AG04450 (cell line): ENCODE results near the gene ADSS1. TPM values are rescaled to one million over a fixed set of nuclear protein-coding genes. Genes with fewer than 3 reads are reported as not detected.

Source experiments
- CTCF ChIA-PET: fragments of 300-600, 350-600 bp; formaldehyde crosslinking; extraction: SDS; loops from one replicate; lab custom pipeline; 2022; ENCODE audit warnings: antibody characterized with exemption, inconsistent platforms; lab: Charles Lee
- POLR2A ChIA-PET: fragments of 350-600 bp; formaldehyde crosslinking; extraction: SDS; loops from one replicate; lab custom pipeline; 2021; ENCODE audit warnings: antibody characterized with exemption, inconsistent platforms; lab: Yijun Ruan, JAX
- DNase-seq: peaks from one replicate; pipeline ENCODE4 v3.0.0-alpha.2; 2011; ENCODE audit warnings: low read depth, low spot score
- H3K27ac ChIP-seq: one replicate; pipeline ENCODE4 v1.5.1; 2012; ENCODE audit warnings: low read depth, low read length, control low read depth
- H3K27me3 ChIP-seq: one replicate; pipeline ENCODE4 v1.6.0; 2012; ENCODE audit warnings: low read length; ENCODE audit not compliant: control insufficient read depth, insufficient read depth
- H3K4me3 ChIP-seq: 2 replicates; pipeline ENCODE4 v1.5.1; 2011; ENCODE audit warnings: mild to moderate bottlenecking, low read depth, low read length, control low read depth
- H3K9me3 ChIP-seq: 2 replicates; pipeline ENCODE4 v1.5.1; 2012; ENCODE audit warnings: low read length; ENCODE audit not compliant: control insufficient read depth, insufficient read depth
- polyA plus RNA-seq: library from polyadenylated mRNA; depleted of rRNA; stranded (reverse); fragments of >200 nt; gene quantifications from 2 replicates; pipeline ENCODE4 v1.2.3, GENCODE V29; 2011
- TF ChIP-seq, protein P1 (sequence below): IDR thresholded peaks from 2 replicates; pipeline ENCODE4 v1.5.1; 2011; ENCODE audit warnings: low read depth, low read length, control low read depth, inconsistent platforms

ADSS1 gene
- polyA plus RNA-seq, 1 experiment: 2.8 TPM

DNA sequence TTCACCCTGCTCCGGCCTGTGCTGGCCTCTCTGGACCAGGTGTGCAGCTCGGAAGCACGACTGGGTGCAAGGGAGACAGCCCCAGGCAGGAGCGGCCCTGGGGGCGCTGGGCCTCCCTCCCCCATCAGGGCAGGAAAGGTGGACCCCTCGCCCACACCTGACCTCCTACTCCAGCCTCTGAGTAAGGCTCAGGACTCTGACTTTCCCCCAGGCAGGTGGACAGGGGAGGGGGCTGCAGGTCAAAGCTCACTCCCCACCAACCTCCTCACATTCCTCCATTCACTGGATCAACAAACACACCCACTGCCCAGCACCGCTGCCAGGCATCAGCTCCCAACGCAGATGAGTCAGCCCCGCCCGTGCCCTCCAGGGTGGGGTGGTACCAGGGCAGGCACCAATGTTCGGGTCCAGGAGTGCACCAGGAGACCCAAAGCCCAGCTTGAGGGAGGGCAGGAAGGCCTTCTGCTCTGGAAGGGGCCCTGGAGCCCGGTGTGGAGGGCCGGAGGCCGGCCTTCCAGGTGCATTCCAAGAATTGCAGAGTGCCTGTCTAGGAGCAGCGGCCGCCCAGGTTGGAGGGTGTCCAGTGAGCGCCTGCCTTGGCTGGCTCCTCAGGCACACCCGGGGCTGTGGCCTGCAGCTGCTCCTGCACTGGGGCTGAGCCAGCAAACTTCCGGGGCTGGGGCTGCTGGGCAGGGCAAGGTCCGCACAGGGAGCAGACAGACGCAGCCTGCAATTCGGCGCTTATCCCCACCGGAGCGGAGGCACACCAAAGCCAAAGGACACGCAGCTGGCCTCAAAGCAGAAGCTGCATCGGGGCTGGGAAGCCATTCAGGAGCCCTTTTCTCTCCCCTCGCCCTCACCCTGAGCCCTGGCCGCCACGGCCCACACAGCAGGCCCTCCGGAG lies 36.2 kb upstream of the ADSS1 start:
- Histone ChIP-seq H3K9me3 (peaks cover 6% of the 10 kb centered on the region), H3K27ac (no peak overlapping the region), H3K27me3 (no peaks in the 10 kb centered on the region), H3K4me3 (no peak overlapping the region)
- CTCF ChIA-PET: no interaction called here
- TF ChIP-seq, protein P1, sequence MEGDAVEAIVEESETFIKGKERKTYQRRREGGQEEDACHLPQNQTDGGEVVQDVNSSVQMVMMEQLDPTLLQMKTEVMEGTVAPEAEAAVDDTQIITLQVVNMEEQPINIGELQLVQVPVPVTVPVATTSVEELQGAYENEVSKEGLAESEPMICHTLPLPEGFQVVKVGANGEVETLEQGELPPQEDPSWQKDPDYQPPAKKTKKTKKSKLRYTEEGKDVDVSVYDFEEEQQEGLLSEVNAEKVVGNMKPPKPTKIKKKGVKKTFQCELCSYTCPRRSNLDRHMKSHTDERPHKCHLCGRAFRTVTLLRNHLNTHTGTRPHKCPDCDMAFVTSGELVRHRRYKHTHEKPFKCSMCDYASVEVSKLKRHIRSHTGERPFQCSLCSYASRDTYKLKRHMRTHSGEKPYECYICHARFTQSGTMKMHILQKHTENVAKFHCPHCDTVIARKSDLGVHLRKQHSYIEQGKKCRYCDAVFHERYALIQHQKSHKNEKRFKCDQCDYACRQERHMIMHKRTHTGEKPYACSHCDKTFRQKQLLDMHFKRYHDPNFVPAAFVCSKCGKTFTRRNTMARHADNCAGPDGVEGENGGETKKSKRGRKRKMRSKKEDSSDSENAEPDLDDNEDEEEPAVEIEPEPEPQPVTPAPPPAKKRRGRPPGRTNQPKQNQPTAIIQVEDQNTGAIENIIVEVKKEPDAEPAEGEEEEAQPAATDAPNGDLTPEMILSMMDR: no peak
- POLR2A ChIA-PET: interaction anchor here (0.5 to 0.6 kb wide), 2 partner anchors 45 to 65 kb away, joined by 4 read pairs; partner anchors contain the start of gene SIVA1
- DNase-seq: no peak

DNA sequence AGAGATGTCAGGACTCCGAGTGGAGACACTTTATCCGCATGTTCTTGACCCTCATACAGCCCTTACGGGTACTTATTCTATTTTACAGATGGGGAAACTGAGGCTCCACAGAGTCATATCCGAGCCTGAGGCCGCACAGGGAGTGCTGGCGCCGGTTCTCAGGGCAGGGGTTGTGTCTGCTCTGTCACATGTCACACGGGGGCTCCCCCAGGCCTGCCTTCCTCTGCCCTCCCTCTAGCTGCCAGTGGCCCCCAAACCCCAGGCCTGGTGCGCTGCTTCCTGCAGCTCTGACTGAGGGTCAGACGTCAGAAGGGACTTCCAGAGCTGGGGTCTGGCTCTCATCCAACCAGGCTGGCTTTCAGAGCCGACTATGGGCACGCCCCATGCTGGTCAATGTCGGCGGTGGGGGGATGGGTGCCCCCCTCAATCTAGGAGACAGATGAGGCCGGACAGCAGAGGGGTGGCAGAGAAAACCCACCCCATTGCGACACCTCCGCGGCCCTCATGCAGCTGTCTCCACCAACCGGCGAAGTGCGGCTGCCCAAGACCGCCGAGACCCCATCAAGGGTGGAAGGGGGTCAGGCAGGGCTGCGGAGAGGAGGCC lies 35.4 kb upstream of the ADSS1 start:
- no peak overlapping the region for H3K27ac ChIP-seq
- TF ChIP-seq, protein P1: no peak
- no peak for DNase-seq
- CTCF ChIA-PET: no interaction called here
- peaks cover 6% of the 10 kb centered on the region for H3K9me3 ChIP-seq
- POLR2A ChIA-PET: no interaction called here
- no peaks in the 10 kb centered on the region for H3K27me3 ChIP-seq
- peak overlapping the region; percentile 53 for H3K4me3 ChIP-seq

DNA sequence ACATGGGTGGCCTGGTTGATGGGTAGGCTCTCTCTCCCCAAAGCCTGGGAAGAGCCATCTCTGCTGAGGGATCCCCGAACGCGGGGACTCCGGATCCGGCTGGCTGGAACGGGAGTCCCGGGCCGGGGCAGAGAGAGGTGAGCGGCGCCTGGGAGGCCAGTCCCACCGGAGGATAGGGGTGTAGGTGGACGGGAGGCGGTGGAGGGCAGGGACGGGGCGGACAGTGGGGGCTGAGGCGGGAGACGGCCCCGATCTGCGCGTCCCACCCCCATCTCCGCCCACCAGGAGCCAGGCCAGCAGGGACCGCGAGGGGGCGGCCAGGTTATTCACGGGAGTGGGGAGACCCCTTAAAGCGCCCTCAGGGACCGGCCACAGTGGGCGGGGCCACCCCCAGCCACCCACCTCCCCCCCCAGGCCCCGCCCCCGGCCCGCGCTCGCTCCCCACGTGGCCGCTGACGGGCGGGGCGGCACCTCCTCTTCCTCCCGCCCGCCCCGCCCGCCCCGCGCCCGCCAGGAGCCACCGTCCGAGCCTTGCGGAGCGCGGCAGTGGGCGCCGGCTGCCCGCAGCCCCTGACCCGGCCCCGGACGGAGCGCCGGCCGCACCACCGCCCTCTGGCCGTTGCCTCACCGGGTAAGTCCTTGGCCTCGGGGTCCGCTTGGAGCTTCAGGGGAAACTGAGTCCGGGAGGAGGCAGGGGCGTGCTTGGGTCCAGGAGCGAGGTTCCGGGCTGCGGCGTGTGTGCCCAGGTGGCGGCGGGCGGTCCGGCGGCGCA lies 34.7 kb upstream of the ADSS1 start, which contains the start of gene INF2:
INF2 (plus strand) TSS at position 510 of the 772 bp plus-strand sequence. CDS start 11,748 bp downstream, outside the sequence.
- ChIA-PET CTCF (interaction anchor here (1.0 to 2.0 kb wide), 3 partner anchors 8 to 35 kb away, joined by 4 to 6 read pairs (median 5); partner anchors contain the start of gene ADSS1), POLR2A (interaction anchor here (1.5 kb wide), 1 partner anchor 11 kb away, joined by 4 read pairs; no protein-coding TSS in a partner anchor)
- H3K27me3 ChIP-seq: no peaks in the 10 kb centered on the region
- no peak for DNase-seq
- H3K4me3 ChIP-seq: peak within 1 kb of the TSS; percentile 87
- H3K9me3 ChIP-seq: peaks cover 3% of the 10 kb centered on the region
- peak within 1 kb of the TSS; percentile 47 for H3K27ac ChIP-seq
- TF ChIP-seq, protein P1: no peak

DNA sequence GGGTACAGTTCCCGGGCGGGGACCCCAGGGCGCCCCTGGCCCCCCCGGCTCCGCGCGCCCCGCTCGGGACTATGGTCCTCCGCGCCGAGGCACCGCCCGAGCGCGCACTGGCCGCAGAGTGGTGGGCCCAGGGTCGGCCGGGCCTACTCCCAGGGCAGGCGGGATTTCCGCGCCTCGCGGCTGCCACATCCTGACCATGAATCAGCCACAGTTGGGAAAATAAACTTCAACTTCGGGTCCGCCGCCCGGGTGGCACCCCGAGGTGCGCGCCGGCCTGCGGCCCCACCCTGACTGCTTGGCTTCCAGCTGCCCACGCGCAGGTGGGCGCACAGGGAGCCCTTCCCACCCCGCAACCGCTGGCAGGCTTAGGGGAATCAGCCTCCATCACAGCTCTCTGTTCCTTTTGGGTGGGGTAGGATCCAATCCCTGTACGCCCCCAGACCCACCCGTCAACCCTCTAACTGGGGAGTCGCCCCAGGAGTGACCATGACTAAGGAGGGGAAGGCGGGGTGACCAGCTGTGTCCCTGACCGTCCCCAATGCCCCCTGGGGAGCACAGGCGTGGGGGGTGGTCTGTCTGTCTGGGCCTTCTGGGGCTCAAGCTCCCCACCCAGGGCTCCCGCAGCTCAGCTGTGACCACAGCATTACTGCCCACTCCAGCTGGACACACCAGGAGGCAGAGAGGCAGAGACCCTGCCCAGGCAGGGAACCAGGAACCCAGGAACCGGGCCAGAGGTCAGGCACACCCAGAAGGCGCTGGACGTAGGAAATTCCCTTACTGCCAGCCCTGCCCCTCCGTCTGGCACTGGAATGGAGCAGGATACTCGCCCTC lies 33.9 kb upstream of the ADSS1 start:
- Histone ChIP-seq H3K4me3 (peak overlapping the region; percentile 87), H3K9me3 (no peaks in the 10 kb centered on the region; the same call in 1 of the 2 replicates), H3K27me3 (no peaks in the 10 kb centered on the region), H3K27ac (peak overlapping the region; percentile 11)
- POLR2A ChIA-PET: interaction anchor here (0.7 to 1.5 kb wide), 3 partner anchors 9 to 137 kb away, joined by 3 to 4 read pairs (median 3); no protein-coding TSS in a partner anchor
- DNase-seq: no peak
- TF ChIP-seq, protein P1: no peak
- CTCF ChIA-PET: interaction anchor here (1.0 to 2.0 kb wide), 3 partner anchors 9 to 34 kb away, joined by 4 to 6 read pairs (median 5); partner anchors contain the start of gene ADSS1
